Frontal cortex (tissue), 4 donors: ENCODE results near the gene ATF4. TPM values are rescaled to one million over a fixed set of nuclear protein-coding genes. Genes with fewer than 3 reads are reported as not detected.
A peak's percentile ranks its signal among the peaks of the same experiment; 100 is the strongest.

ENCODE experiments used
- DNase-seq, 2 donors: peaks; one replicate each; pipeline ENCODE4 v3.0.0; 2012; ENCODE audit warnings: low spot score in 2 of 2
- FAIRE-seq: peaks from 2 replicates; lab custom pipeline; 2012; peaks lifted over from hg19 to GRCh38; lab: Jason Lieb, UNC
- total RNA-seq: library from RNA; depleted of rRNA; stranded (reverse); fragments of >200 nt; gene quantifications from one replicate; pipeline ENCODE4 v1.2.3, GENCODE V29; 2014
- donor health status: control.
- donor health status: control.
- donor health status: control.

ATF4 gene
- total RNA-seq, 1 donor from 2014 or later: 92.9 TPM

DNA sequence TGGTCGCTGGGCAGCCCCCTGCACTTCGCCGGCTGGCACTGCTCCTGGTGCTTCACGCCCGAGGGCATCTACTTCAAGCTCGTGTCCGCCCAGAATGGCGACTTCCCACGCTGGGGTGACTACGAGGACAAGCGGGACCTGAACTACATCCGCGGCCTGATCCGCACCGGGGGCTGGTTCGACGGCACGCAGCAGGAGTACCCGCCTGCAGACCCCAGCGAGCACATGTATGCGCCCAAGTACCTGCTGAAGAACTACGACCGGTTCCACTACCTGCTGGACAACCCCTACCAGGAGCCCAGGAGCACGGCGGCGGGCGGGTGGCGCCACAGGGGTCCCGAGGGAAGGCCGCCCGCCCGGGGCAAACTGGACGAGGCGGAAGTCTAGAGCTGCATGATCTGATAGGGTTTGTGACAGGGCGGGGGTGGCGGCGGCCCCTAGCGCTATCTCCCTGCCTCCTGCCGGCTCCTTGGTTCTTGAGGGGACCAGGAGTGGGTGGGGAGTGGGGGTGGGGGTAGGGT, 31.7 kb upstream of the ATF4 start:
- FAIRE-seq (no peak), DNase-seq (no peak)

DNA sequence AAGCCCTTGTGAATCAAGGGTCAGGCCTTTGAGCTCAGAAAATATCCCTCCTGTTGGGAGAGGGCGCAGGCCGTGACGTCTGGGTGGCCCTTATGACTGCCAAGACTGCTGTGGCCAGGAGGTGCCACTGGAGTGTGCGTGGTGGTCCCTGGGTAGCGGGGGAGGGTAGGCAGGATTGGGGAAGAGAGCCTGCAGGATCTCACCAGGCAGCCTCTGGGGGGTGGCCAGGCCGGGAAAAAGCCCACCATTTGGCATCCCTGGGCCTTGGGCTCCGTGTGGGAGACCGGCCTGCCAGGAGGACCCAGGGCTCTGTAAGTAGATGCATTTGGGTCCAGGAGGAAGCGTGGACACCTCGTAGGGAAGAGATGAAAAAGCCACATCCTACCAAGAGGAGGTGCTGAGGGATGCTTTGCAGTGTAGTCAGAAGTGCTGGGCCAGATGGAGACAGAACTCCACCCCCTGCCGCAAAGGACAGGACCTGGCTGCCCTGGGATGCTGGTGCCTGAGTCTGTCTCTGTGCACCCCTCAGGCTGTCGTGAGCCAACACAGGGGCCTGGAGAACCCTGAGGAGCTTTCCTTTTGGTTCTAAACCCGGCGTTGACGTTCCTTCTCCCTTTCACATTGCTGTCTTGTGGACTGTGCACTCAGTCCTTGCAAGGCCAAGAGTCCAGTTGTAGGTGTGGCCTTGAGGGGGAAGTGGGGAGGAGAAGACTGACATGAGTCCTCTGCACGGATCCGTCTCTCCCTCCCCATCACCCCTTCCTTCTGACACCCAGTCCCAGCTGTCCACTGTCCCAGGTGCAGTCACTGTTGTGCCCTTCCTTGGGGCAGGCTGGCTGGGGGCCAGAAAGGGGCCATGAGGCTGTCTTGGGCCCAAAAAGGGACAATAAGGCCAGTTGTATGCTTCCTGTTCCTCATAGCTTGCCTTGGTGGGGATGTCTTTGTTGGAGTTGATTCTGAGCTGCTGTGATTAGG, 31.0 kb upstream of the ATF4 start:
- DNase-seq (no peak), FAIRE-seq (no peak)

DNA sequence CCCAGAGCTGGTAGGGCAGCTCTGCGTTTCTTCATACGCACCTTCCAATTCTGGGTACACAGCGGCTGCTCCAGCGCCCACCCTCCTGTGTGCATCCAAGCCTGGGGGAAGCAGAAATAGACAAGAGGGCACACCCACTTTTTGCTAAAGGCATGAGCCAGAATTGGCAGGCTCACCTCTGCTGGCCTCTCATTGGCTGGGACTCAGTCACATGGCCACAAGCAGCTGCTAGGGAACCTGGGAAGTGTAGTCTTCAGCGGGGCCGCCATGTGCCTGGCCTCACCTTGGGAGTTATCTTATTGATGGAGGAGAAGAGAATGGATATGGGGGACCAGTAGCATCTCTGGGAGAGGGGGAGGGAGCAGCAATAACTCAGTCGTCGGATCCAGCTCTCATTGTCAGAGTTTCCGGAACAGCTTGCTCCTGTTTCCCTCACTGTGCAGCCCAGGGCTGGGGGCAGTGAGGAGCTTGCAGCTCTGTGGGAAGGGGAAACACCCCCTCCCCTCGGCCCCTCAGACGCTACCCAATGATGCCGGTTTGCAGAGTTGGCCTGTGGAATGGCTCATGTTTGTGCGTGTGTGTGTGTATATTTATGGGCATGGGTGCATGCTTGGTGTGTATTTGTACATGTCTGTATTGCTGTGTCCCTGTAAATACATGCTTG, 30.1 kb upstream of the ATF4 start:
- peak; percentile 84 to 89 for DNase-seq
- FAIRE-seq: no peak

DNA sequence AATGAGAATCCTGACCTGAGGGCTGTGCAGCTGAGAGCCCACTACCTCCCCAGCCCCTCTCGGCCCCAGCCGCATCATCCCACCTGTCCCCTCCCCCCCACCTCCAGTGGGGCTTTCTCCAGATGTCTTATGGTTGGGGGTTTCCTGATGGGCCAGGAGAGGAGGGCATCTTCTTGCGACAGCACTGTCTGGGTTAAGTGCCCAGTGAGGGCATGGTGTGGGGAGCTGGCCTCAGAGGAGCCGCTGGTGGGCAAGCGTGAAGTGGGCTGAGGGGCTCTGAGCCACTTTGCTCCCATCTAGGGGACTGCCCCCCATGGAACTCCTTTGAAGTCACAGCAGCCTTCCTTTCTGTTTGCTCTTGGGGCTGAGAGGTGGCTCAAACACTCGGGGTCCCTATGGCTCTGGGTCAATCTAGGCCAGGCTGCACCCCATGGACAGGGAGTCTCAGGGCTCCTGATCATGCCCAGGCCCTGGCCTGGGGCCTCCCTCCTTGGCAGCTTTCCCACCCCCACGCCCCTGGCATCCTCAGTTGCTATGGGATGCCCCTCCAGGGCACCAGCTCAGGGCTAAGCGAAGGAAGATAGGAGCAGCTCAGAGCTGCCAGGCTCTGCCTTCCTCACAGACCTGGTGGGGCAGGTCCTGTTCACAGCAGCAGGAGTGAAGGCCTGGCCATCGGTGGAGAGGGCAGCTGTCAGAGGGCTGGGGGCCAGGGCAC, 29.2 kb upstream of the ATF4 start:
- DNase-seq: no peak
- no peak for FAIRE-seq

DNA sequence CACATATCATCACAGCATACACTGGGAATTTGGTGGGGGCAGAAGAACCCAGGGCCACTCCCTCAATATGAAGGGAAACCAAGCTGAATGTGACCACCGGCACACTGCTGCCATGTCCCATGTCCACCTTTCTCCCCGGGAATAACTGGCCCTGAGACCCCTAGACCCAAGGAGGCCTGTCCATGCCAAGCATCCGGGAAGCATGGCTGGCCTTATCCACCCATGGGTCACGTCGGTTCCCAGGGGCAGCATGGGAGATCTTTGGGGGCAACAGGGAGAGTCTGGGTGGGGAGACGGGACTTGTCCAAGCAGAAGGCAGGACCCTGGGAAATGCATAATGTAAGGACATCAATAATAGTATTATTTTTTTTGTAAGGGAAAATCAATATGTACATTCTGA, 28.7 kb upstream of the ATF4 start:
- no peak for FAIRE-seq
- no peak for DNase-seq

DNA sequence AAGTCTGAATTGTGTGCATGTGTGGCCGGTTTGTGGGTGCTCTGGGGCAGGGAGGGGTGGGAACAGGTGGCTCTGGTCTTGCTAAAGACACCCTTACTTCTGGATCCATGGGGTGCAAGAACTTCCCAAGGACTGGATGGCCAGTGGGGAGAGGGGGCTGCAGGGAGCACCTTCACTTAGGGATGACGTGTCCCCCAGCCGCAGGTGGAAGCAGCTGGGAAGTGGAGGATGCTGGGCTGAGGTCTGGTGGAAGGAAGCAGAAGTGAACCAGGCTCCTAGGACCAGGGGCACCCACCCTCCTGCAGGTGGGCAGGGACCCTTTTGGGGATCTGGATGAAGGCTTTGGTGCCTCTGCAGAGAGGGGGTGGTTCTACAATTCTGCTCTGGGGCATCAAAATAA, 28.2 kb upstream of the ATF4 start:
- DNase-seq (no peak), FAIRE-seq (no peak)

DNA sequence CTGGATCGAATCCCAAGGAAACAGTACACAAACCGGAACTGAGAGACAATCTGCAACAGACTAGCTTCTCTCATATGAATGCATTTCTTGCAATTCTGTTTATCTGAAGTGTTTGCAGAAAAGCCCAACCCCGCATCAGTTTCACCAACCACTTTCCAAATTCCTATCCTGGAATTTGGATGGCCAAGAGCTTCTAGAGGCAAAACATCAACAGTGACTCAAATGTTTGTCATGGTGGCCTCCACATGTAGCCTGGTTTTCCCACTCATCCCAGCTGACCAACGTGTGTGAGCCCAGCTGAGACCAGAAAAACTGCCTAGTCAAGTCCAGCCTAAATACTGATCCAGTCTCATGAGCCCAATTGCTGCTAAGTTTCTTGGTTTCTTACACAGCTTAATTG, 26.6 kb upstream of the ATF4 start:
- no peak for DNase-seq
- no peak for FAIRE-seq

DNA sequence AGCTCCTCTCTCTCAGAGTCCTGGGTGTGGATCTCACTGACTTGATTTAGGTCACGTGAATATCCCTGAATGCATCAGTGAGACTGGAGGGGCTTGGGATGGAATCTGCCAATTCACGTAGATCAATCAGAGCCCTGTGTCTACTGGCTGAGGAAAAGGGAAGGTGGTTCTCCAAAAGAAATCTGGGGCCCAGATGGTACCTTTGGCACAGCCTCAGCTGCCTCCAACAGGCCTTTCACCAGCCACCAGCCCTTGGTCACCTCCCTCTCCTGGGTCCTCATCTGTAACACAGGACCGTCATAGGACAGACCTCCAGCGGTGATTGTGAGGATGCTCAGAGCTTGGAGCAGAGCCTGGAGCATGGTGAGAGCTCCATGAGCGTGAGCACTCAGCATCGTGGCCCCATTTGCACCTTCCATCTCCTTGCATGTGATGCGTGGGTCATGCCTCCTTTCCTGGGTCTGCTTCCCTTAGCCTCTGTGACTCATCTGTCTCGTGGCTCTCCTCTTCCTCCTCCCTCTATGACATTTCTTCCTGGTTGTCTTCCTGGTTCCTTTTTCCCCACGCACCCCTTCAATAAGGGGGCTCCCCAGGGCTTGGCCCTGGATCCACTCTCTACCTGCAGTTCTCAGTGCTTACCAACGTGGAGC, 25.8 kb upstream of the ATF4 start:
- FAIRE-seq (no peak), DNase-seq (no peak)

DNA sequence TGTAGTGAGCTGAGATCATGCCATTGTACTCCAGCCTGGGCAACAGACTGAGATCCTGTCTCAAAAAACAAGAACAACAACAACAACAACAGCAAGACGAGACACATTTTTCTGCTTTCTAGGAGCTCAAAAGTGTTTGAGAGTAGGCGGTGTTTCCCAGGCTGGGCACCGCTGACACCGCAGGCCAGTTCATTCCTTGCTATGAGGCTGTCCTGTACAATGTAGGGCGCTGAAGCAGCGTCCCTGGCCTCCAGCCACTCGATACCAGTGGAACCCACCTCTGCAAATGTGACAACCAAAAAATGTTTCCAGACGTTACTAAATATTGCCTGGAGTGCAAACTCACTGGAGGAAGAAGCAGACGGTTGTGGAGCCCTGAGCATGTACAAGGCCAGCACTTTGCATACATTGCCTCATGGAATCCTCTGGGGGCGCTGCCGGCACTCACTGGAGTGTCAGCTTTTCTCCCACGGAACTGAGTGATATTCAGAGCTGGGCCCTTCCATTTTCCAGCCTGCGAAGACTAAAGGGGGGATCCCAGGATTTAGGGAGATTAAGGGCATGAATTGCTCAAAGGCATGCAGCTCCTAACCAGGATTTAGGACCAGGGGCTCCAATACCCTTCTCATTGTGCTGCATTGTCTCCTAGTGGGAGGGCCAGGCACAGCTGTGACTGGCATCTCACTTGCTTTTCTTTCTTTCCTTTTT, 24.1 kb upstream of the ATF4 start:
- FAIRE-seq: no peak
- peak; percentile 62 to 67 for DNase-seq

DNA sequence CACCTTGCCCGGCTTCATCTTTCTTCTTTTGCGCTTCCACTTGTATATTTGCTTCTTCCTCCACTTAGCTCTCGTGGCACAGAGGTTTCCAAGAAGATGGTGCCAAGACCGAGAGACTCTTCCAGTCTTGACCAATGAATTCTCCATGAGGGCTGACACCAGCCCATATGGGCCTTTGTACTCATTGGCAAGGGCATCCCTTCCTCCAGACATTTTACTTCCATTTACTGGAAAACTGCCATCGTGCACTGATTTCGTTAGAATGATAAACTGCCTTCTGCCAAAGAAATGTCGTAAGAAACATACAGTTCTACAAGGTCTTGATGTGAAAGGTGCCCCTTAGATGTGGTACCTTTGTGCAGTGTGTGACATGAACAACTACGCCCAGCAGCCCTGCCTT, 22.9 kb upstream of the ATF4 start:
- FAIRE-seq: no peak

DNA sequence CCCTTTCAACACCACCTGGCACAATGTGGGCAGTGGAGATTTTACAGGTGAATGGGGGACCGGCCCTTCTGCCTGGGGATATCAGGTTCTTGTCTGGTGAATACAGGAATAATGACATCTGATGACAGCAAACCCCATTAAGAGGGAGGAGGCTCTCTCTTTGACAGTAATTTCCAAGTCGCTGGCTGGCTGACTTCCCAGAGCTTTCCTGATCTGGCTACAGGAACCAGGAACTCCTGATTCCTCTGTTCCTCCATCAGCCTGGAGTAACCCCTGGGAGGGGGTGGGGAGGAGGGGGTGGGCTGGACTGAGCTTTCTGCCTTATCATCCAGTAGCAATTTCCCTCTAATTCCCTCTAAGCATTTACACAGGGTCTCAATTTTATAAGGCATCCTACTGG, 22.0 kb upstream of the ATF4 start:
- no peak for DNase-seq
- FAIRE-seq: no peak

More for the DNA sequence above, 22.9 kb upstream of the ATF4 start:
- no peak for DNase-seq

DNA sequence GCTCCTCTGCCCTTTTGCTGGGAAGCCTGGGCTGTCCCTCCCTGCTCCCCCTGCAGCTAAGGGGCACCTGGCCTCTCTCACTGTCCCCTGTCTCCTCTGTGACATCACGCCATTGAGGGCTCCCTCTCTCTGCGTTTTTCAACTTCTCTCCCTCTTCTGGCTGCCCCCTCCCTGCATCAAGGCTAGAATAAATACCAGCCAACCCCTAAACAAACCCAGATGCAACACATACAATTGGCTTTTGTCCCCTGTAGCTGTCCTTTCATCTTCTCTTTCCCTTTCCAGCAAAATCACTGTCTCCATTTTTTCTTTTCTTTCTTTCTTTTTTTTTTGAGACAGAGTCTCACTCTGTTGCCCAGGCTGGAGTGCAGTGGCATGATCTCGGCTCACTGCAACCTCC, 21.6 kb upstream of the ATF4 start:
- DNase-seq: no peak
- no peak for FAIRE-seq

DNA sequence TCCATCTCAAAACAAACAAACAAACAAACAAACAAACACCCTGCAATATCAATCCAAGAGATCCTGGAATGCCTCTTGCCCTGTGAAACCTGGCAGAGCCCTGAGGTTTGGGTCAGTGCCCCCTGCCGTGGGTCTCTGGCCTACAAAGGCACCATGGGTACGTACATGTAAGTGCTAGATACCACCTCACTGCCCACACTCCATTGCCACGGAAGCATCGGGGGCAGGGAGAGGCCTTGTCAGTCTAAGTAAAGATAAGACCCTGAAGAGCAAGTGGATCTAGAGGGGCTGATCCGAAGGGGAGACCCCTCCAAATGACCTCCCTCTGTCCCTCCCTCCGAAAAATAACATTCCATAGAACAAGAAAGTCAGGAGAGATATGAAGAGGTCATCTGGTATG, 20.3 kb upstream of the ATF4 start:
- no peak for DNase-seq
- no peak for FAIRE-seq

DNA sequence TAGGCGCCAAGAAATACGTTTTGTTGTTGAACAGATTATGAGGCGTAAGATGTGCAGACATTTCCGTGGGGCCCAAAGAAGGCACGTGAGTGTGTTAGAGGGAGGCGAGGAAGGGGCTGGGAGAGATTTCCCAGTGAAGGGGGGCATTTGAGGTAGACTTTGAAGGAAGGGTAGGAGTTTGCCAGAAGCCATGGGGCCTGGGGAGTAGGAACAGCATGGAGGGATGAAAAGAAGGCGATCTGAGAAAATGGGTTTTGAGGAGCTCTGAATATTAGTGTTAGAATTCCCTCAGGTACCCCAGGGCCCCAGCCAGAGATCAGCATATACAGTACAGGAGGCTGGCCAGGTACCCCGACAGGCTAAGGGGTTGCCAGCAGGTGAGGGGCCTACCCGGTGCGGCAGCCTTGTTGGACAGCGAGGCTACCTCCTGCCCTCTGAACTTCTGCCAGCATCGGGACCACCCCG, 18.7 kb upstream of the ATF4 start:
- DNase-seq (no peak), FAIRE-seq (no peak)

DNA sequence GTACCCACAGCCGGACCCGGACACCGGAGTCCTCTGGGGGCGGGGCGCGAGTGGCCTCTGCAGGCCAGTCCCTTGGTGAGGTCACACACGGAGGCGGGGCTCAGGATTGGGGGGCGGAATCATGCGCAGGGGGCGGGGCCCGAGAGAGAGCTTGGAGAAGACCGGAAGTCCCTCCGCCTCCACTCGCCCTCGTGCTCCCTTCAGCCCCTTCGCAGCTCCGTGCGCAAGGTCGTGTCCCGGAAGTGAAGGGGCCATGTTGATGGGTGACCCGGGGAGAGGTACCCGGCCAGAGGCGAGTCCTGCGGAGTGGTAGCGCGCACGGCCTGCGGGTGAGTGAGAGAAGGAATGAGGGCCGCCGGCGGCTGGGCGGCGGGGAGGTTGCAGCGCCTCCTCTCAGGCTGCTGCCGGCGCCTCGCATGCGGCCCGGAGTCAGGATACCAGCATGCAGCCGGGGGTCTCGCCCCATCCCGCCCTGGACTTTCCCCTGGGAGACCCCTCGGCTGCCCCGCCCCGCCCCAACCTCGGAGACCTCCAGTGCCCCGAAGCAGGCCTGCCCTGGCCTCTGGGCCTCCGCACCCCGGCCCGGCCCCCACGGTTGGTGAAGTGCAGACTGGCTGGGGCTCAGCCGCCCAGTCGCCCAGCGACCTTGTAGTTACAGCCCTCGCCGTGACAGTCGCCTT, 18.1 kb upstream of the ATF4 start, which contains the start of gene MIEF1:
Gene MIEF1 (plus strand): TSS at position 182 of the 680 bp plus-strand sequence. CDS start 9,005 bp downstream, outside the sequence.
- FAIRE-seq (no peak), DNase-seq (peak; percentile 90 to 96)

DNA sequence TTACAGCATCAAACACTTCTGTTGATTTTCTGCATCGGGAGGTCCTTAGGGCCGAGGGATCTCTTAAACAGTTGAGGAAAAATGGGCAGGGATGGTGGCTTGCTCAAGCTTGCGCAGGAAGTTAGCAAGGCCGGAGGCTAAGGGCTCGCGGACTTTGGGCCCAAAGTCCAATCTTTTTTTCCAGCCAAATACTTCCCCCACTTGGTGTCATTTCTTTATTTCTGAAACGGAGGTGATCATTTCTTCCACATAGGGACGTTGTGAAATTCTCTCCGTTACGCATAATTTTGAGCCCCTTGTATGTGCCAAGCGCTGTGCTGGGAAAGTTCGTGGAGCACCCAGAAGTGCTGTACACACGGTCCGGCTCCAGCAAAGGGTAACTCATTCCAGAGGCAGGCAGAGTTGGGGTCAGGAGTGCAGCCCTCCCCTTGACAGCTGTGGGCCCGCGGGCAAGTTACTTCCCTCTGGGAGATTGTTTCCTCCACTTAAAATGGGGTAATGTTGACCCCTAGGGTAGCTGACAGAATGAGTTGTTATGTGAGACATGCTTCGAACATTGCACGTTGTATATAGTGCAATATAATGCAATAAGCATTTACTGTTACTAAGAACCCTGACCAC, 17.5 kb upstream of the ATF4 start:
- DNase-seq: no peak
- FAIRE-seq: no peak

DNA sequence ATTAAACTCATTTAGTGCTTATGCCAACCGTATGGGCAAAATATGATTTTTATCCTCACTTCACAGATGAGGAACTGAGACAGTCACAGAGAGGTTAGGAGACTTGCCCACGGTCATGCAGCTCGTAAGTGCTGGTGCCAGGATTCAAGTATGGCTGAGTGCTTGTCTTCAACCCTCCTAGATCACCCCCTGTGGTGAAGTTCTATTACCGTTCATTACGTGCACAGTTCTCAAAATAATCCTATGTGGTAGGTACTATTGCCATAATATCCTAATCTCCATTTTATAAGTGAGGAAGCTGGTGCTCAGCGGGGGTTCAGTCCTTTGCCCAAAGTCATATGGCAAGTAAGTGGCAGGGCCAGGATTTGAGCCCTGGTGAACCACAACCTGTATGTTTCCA, 16.7 kb upstream of the ATF4 start:
- no peak for DNase-seq
- FAIRE-seq: no peak

DNA sequence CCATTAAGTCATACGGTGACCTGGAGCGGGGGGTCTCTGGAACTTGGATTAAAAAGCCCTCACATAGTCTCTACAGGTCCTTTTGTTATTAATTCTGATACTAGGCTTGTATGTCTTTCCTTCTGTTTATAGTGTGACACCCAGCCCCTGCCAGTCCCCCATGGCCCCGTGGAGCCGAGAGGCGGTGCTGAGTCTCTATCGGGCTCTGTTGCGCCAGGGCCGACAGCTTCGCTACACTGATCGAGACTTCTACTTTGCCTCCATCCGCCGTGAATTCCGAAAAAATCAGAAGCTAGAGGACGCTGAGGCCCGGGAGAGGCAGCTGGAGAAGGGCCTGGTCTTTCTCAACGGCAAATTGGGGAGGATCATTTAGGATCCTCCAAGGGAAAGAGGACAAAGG, 16.3 kb upstream of the ATF4 start:
- no peak for DNase-seq

More for the DNA sequence above, 16.3 kb upstream of the ATF4 start:
- no peak for FAIRE-seq
